T-helper 2 cell (primary cell): ENCODE results near the gene ARL9.
A peak's percentile ranks its signal among the peaks of the same experiment; 100 is the strongest.

ENCODE experiments used
- DNase-seq, 5 experiments: peaks; one replicate each; pipeline versions ENCODE4 v3.0.0 to v3.0.0-alpha.2; 2012 to 2022
- total RNA-seq, 2 donors: gene quantifications; one replicate each; lab custom pipeline; 2026; lab: John Stamatoyannopoulos, UW

The ARL9 gene
- total RNA-seq: 0.20 to 0.31 reads per million in 2 donors

GRCh38 chr4:56505269-56506130 lies at the start of gene ARL9:
Gene ARL9, plus strand, starts transcription at chr4:56505791. Its CDS starts 72 bp downstream, at chr4:56505863.
- peak; percentile 26 to 82 (median 48) for DNase-seq

- DNase-seq: no peak
Measured at GRCh38 chr4:56460085-56460484, 45.5 kb upstream of the ARL9 start.

GRCh38 chr4:56462157-56462556 lies 43.4 kb upstream of the ARL9 start:
- no peak for DNase-seq

- no peak for DNase-seq
Measured at GRCh38 chr4:56463711-56464110, 41.9 kb upstream of the ARL9 start.

- no peak for DNase-seq
Measured at GRCh38 chr4:56464581-56464980, 41.0 kb upstream of the ARL9 start.

GRCh38 chr4:56465599-56466295 lies 39.8 kb upstream of the ARL9 start:
- no peak for DNase-seq

- peak in 2 of 5 experiments; percentile 2 to 74 for DNase-seq
Measured at GRCh38 chr4:56466296-56466761, 39.3 kb upstream of the ARL9 start.

- no peak for DNase-seq
Measured at GRCh38 chr4:56466910-56467283, 38.7 kb upstream of the ARL9 start.

- peak; percentile 82 to 98 (median 83) for DNase-seq
Measured at GRCh38 chr4:56467284-56468096, 38.1 kb upstream of the ARL9 start, which contains the start of gene SRP72. Gene SRP72, plus strand, starts transcription at chr4:56467617. Its CDS starts 19 bp downstream, at chr4:56467636.

GRCh38 chr4:56468097-56468422 lies 37.5 kb upstream of the ARL9 start:
- DNase-seq: peak in 2 of 5 experiments; percentile 7 to 72

GRCh38 chr4:56469489-56470210 lies 35.9 kb upstream of the ARL9 start:
- DNase-seq: peak in 1 of 5 experiments; percentile 75

- no peak for DNase-seq
Measured at GRCh38 chr4:56475917-56476316, 29.7 kb upstream of the ARL9 start.

- no peak for DNase-seq
Measured at GRCh38 chr4:56477192-56477702, 28.3 kb upstream of the ARL9 start.

GRCh38 chr4:56480691-56481090 lies 24.9 kb upstream of the ARL9 start:
- DNase-seq: no peak

- no peak for DNase-seq
Measured at GRCh38 chr4:56496241-56496640, 9.3 kb upstream of the ARL9 start.

- DNase-seq: no peak
Measured at GRCh38 chr4:56511098-56511497, 5.5 kb downstream of the ARL9 start.

GRCh38 chr4:56512166-56512565 lies 6.6 kb downstream of the ARL9 start:
- no peak for DNase-seq

GRCh38 chr4:56513517-56513916 lies 7.9 kb downstream of the ARL9 start:
- no peak for DNase-seq

GRCh38 chr4:56530269-56531148 lies 24.9 kb downstream of the ARL9 start:
- DNase-seq: peak; percentile 59 to 72 (median 69)

- DNase-seq: no peak
Measured at GRCh38 chr4:56531149-56531770, 25.7 kb downstream of the ARL9 start.
